Stimulated activated CD8-positive, alpha-beta memory T cell treated with anti-CD3 and anti-CD28 coated beads, Interleukin-7, amount 100 ng/mL, for 1 hour (primary cell): Measurements from ENCODE around the gene CHDH.

ENCODE experiments used
- DNase-seq, 2 donors: peaks; one replicate each; pipeline ENCODE4 v3.0.0-alpha.2; 2020; ENCODE audit warnings: low read depth in 2 of 2

CHDH gene

DNA sequence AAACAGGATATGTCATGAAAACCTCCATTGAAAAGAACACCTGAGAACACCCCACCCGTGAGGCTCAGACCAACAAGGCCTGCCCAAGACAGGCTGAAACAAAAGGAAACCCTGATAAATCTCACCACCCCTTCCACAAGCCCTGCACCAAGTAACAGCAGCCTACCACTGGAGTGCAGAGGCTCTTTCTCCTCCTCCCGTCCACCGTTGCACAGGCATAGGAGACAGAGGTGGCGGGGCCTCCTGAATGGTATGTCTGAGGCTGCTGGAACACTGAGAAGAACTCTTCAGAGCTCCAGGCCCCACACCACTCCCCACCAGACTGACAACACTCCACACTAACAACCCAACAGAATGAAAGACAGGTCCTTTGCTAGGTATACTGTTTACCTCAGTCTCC is 21.4 kb downstream of the CHDH start:
- DNase-seq: no peak

- no peak for DNase-seq
These were observed 22.1 kb downstream of the CHDH start for GRCh38 chr3:53823956-53824657.

DNA sequence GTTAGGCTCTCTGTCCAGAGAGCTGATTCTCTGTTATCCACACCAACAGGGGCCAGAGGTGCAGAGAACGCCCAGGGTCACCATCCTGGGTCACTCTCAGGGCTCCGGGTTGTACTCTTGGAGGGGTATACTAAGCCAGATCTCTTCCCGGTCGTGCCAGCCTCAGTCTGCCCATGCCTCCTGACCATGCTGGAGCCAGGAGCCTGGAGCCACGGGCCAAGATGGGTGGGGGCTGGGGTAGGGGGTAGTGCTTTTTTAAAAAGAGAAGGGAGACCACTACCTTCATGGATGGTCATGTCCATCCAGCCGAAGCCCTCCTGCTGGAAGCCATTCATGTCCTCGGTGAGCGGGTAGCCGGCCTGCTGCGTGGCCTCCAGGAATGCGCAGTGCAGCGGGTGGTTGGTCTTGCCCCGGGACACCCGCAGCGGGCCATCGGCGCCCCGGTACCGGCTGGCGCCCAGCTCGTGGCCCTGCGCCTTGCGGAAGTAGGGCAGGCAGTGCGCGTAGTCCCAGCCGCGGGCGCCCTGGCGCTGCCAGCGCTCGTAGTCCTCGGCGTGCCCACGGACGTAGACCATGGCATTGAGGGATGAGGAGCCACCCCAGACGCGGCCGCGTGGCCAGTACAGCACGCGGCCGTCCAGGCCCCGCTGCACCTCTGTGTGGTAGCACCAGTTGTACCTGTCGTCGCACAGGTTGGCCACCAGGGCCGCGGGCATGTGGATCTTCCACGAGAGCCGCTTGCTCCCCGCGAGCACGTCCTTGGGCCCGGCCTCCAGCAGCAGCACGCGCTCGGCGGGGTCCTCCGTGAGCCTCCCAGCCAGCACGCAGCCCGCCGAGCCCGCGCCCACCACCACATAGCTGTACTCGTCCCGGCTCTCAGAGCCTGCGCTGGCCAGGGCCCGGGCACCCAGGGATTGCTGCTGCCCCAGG is 22.9 kb downstream of the CHDH start:
- no peak for DNase-seq

DNA sequence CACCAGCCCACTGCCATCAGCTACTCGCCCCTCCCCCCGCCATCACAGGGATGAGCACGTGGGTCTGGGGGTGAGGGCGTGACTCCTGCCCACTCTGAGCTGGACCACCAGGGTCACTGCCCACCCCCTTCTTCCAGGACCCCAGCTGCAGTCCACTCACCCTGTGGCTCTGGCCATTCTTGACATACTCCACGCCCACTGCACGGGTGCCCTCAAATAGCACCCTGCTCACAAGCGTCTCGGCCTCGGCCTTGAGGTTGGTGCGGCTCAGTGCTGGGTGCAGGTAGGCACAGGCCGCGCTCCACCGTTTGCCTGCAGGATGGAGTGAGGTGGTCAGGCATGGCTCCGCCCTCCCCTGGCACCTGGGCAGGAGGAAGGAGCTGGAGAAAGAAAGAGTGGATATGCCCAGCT is 23.9 kb downstream of the CHDH start:
- no peak for DNase-seq

DNA sequence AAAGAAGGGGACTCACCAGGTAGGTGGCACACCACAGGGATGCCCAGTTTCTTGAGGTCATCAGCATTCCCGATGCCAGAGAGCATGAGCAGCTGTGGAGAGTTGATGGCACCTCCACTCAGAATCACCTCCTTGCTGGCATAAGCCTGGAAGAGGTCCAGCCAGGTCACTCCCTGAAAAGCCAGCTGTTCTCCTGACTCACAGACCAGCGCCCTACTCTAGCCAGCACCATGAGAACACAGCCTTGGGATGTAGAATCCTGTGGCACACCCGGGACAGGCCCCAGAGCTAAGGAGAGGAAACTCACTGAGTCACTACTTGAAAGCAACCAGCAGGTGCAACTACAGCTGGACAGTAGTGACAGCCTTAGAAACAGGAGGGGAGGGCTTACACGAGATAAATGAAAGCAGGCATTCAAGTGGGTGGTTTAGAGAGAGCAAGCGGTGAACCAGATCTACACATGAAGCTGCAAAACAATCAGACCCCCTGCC is 24.5 kb downstream of the CHDH start:
- DNase-seq: no peak

DNA sequence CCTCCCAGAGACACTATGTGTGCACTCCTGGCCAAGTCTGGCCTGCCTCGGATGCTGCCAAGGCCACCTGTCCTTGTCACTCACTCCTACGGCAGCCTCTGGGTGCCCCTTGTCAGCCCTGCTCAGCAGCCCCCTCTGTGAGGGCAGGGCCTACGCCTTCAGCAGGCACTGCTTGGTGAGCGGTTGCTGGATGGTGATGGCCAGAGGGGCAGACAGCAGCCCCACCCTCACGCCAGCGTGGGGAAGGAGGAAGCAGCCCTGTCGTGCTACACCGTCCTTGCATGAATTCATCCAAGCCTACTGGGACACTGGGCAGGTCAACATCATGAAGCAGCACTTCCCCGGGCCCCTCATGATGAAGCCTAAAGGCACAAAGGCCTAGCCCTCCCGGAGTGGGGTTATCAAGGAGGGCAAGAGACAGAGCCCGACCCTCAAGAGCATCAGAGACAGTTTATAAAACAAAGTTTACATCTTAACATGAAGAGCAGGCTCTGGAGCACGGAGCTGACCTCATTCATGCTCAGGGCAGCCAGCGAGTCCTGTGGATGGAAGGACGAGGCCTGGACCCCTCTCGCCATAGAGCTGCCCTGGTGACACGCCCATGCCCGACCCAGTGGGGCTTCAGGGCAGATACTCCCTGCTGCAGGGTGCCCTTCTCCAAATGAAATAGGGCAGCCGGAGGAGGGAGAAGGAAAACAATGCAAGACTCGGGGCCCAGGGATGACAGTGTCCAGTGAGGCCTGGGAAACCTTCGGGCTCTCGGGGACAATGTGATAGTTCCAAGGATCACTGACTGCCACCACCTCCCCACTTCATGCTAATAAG is 25.3 kb downstream of the CHDH start:
- DNase-seq: no peak

DNA sequence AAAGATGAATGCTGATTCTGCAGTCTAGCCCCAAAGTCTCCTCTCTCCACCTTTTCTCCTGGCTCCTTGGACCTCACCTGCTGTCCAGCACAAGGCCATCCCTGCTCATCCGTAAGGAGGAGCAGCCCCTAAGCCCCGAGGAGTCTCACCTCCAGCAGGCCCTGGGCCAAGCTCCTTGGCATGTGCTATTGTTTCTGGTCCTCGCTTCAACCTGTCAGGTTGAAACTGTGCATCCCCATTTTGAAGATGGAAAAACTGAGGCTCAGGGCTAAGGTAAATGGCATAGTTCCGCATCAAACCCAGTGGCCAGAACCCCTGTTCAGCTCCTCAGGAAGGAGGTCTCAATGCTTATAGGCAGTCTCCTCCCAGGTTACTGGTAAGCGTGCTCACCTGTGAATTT is 26.1 kb downstream of the CHDH start:
- no peak for DNase-seq

DNA sequence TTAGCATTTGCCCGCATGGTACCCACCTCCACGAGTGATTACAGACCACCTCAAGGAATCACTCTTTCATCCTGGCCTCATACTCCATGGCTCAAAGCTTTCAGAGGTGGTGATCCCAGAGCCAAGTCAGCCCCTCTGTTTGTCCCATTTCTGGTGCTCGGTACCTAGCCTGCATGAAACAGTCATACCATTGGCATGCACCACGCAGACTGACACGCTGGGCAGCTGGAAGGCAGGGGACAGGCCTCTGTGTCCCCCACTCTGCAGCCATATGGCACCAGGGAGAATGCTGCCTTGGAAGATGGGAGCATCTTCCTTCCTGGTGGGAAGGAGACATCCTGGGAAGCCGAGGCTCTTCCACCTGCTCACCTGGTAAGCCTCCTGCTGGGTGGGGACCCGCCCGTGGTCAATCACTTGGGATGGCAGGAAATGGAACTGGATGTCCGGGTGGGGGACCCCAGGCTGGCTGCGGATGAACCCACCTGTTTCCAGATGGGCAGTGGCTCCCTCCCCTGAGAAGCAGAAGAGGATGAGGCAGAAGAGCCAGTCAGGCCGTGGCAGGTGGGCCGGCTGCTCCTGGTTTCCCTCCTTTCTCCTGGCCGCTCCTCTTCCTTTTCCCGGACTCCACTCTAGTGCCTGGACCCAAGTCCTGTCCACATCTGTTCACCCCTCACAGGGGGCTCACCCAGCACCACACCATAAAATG is 26.9 kb downstream of the CHDH start:
- DNase-seq: no peak

DNA sequence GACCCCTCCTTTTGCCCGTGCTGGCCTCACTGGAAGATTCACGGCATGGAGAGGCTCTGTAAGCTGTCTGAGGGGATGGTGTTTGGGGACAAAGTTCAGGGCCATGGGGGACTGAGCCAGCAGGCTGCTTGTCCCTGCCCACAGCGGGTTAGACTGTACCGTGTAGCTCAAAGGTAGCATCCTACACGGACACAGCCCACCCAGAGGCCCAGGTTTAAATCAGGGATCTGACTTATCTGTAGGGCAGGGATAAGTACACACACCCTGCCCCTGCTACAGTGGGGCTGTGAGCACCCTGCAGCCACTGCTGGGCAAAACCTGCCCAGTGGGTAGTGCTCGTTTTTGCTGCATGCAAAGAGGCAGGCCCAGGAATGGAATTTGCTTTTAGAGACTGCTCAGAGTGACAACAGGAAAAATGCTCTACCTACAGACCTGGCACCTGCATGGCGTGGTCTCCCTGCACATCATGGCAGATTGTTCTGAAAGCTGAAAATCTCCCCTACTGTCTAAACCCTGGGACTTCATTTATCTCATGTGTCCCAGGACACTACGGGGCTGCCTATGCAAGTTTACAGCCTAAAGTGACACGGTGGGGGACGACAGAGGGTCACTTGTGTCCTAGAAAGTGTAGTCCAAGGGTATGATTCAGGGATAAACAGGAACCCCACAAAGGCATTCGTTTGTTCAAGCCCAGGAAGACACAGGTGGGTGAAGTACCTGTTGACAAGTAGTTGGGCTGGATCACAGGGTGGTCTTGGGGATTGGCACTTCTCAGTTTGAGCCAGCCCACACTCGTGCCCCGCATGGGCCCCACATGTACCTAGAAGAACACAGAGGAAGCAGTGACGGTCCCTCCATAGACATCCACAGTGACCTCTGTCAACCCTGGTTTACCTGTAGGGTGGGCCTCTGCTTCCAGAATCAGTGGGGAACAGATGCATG is 27.7 kb downstream of the CHDH start:
- no peak for DNase-seq

GRCh38 chr3:53817809-53818208 is 28.4 kb downstream of the CHDH start:
- DNase-seq: no peak

GRCh38 chr3:53817211-53817610 is 29.0 kb downstream of the CHDH start:
- no peak for DNase-seq

DNA sequence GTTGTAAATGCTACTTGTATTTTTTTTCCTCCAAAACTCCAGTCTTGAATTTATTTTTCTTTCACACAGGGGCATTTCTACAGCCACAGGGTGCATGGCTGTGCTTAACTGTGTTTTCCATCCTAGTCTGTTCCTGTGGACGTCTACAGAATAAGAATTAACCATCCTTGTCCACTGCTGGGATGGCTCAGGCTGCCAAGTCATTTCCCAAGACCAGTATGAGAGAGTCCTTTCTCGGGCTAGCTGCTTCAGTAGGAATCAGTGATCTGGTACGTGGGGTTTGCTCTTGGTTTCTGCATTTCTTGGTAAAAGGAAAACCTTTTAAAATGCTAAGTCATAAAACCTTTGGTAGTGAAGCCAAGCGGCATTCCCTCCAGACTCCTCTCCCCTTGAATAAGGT is 29.8 kb downstream of the CHDH start:
- DNase-seq: no peak

DNA sequence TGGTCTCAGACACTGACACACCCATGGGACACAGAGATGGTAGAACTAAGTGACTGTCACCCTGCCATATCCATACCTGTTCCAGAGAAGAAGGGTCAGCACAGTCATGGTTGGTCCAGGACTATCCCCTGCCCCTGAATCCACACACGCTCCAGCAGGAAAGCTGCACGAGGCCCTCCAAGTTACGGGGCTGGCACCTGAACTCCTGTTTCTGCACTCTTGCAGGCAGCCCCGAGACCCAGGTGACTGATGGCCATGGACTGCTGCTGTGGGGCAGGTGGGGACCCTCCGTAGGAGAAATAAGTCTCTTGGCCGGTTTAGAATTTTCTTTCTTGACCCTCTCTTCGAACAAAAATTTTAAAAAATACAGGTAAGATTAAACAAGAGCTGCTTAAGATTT is 30.6 kb downstream of the CHDH start:
- DNase-seq: no peak

DNA sequence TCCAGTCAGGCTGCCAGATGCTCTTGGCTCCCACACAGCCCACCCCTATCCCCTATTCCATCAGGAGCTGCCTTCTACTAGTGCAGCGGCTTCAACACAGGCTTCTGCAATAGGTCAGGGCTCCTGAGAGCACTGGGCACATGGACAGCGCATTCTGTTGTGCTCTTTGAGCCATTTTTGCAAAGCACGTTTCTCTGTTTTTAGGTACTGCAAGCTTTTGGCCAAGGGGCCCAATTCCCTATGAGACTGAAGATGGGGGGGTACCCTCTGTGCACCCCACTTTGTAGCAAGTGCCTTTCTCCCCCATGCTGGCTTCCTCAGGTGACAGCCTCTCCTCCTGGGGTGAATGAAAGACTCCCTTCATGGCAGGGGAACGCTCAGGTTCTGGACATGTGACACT is 31.2 kb downstream of the CHDH start:
- no peak for DNase-seq

DNA sequence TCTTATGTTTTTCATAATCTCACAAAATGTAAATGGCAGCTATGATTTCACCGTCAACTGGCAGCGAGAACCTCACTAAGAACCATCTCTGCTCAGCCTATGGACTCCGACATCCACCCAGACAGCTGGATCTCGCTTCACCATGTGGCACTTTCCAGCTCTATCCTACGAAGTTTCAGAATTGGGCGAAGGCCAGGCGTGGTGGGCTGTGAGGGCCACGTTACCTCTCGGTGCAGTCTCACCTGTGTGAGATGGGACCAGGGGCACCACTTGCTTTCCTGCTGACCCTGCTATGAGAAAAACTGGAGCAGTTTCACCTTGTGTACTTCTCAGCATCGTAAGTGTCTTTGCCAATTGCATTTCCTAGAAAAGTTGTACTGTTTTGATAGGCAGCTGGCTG is 32.3 kb downstream of the CHDH start:
- no peak for DNase-seq

GRCh38 chr3:53813229-53813628 is 33.0 kb downstream of the CHDH start:
- DNase-seq: no peak

DNA sequence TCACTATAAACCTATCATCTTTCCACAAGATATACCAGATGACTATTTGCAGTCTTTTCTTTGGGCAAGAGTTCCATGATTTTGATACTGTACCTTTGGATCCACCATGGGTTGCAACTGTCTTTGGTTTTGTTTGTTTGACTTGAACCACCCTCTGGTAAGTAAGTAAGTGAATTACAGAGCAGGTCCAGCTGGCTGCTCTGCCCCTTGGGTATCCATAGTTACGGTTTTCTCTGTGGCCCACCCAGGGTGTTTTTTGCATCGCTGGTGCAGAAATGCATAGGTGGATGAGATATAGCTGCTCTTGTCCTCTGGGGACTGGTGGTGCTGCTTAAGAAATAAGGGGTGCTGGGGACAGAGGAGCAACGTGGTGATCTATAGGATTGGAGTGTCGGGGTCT is 33.8 kb downstream of the CHDH start:
- no peak for DNase-seq

GRCh38 chr3:53811143-53811927 is 34.9 kb downstream of the CHDH start:
- no peak for DNase-seq

GRCh38 chr3:53809764-53810400 is 36.3 kb downstream of the CHDH start:
- DNase-seq: no peak
